T follicular helper cell (primary cell): ENCODE results near the gene CUX1.
"Not testable (repeated sequence)": the region's sequence is repeated elsewhere in the genome, so short reads cannot be mapped to it uniquely, and the experiment has no call there.

Experiments used
- DNase-seq: peaks from one replicate; pipeline ENCODE4 v3.0.0-alpha.2; 2020; ENCODE audit warnings: low read depth

The CUX1 gene

DNA sequence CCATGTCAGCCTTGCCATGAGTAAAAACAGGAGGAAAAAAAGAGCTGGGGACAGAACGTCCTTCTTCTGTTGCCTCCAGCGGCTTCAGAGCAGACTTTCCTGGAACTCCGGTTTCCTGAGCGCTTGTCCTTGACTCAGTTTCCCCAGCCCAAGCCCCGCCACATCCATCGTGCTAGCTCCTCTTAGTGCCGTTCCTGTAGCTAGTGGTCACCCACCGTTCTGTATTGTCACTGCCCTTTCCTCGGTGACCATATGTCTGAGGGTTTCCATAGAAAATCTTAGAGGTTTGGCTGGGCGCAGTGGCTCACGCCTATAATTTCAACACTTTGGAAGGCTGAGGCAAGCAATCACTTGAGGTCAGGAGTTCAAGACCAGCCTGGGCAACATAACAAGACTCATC lies 100.1 kb downstream of the CUX1 start:
- no peak for DNase-seq

- no peak for DNase-seq
These were observed 101.0 kb downstream of the CUX1 start for GRCh38 chr7:101918426-101918825.

- no peak for DNase-seq
These were observed 102.1 kb downstream of the CUX1 start for GRCh38 chr7:101919363-101920115.

- DNase-seq = no peak
These were observed 103.6 kb downstream of the CUX1 start for GRCh38 chr7:101921061-101921460.

DNA sequence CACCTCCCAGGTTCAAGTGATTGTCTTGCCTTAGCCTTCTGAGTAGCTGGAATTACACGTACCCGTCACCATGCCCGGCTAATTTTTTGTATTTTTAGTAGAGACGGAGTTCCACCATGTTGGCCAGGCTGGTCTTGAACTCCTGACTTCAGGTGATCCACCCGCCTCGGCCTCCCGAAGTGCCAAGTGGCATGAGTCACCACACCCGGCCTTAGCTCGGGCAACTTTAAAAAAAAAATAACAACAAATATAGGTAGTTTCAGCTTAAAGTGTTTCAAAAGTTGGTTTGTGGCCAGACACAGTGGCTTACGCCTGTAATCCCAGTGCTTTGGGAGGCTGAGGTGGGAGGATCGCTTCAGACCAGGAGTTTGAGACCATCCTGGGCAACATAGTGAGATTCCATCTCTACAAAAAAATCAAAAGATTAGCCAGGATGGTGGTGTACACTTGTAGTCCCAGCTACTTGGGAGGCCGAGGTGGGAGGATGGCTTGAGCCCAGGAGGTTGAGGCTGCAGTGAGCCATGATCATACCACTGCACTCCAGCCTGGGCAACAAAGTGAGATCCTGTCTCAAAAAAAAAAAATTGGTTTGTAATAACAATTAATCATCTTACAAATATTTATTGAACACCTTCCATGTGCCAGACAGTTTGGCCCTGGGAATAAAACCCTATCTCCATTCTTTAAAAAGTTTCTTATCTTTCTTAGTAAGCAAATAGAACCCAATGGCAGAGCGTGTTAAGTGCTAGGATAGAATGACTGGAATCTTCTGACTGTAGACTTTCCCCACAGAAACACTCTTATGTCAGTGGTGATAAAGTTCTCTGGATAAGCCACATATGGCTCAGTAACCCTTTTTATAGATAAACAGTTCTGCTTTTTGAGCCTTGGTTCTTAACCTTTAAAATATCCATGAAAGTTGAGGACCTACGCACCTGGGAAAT lies 104.4 kb downstream of the CUX1 start:
- DNase-seq = not testable (repeated sequence)

DNA sequence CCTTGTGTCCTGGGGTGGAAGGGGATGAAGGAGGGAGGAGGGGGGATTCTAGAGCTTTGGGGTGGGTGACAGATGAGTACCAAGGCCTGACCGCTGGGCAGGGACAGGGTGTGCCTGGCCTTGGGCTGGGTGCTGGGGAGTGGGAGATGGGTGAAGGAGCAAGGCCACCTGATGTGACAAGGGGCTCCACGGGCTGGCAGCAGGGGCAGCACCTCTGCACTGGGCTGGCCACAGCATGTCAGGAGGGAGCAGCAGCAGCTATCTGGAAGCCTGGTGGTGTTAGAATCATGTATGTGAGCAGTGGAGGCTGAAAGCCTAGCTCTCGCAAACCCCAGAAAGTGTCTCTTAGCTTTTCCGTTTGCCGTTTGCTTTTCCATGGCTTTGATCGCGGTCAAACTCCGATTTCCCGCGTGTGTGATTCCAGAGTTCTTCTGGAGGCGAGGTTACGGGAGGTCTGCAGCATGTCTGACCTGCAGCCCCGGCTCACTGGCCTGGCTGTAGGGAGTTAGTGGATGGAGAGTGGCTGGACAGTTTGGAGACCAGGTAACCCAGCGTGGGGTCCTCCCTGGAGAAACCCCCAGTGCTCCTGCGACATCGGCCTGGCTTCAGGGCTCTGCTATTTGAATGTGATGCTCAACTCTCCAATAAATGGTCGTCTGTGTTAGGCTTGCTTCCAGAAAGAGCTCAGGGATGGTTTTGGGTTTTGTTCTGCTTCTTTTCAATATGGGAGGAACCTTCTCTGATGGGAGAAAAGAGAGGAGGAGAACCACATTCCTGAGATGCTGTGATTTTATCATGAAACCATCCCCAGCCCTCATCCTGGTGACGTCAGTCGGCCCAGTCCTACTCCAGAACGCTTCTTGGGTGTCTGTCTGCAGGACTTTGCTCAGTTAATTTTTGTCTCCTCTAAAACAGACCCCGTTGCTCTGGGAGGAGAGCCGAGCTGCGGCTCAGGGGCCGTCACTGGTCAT lies 105.5 kb downstream of the CUX1 start:
- DNase-seq = no peak

GRCh38 chr7:101923602-101923985 lies 106.2 kb downstream of the CUX1 start:
- DNase-seq = no peak

GRCh38 chr7:101924171-101924570 lies 106.7 kb downstream of the CUX1 start:
- DNase-seq = no peak

- no peak for DNase-seq
These were observed 108.8 kb downstream of the CUX1 start for GRCh38 chr7:101926265-101926664.

- DNase-seq = no peak
These were observed 110.0 kb downstream of the CUX1 start for GRCh38 chr7:101927389-101927788.

DNA sequence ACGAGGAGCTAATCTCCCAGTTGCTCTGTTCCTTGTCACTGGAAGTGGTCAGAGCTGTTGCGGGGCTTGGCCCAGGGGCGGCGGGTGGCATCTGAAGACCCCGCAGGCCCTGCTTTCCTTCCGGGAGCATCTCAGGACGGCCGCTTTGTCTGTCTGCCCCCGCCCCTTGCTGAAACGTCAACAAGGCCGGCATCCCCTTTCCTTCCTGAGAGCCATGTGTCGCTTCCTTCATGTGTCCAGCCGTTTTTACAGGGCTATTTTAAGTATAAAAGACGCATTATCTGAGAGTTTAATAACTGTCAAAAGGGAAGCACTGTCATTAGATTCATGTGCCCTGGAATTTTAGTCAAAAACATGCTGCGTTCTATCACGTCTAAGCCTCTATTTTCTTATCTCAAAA lies 110.4 kb downstream of the CUX1 start:
- no peak for DNase-seq

- no peak for DNase-seq
These were observed 111.8 kb downstream of the CUX1 start for GRCh38 chr7:101929256-101929655.

DNA sequence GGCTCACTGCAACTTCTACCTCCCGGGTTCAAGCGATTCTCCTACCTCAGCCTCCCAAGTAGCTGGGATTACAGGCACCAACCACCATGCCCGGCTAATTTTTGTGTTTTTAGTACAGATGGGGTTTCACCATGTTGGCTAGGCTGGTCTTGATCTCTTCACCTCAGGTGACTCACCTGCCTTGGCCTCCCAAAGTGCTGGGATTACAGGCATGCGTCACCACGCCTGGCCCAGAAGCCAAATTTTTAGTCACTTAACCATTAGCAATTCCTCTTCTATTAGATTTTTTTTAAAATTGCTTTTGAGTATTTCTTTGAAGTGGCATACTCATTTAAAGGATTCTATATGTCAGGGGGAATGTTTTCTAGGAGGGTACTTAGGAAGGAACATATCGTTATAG lies 112.5 kb downstream of the CUX1 start:
- DNase-seq = not testable (repeated sequence)

DNA sequence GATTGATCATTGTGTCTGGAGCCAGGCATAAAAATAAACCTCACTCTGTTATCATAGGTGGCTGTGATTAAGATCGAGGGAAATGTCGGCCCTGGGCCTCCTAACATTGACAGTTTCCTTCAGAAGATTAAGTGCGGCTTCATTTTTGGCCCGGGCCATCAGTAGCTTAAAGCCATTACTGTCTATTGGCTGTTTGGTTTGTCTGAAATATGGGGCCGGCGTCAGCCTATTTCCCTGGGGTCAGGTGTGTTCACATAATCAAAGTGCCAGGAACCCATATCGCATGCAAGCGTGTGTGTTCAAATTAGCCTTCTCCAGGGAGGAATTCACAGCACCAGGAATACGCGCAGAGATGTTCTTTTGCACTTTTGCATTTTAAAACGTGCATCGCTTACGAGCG lies 114.7 kb downstream of the CUX1 start:
- no peak for DNase-seq

DNA sequence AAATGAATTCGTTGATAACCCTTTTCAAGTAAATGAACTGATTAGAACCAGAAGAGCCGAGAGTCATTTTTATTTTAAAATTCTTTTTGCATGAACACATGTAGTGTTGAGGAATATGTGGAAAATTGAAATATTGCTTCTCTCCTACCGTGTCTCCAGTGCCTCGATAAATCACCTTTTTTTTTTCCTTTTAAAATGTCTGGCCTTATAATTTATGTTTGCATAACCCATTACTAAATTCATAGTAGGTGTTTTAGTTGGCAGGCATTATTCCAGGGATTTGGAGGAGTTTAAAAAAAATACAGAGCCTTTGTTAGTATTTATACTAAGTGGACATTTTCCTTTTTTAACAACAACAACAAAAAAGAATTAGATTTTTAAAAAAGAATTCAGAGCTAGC lies 115.6 kb downstream of the CUX1 start:
- no peak for DNase-seq

- no peak for DNase-seq
These were observed 116.3 kb downstream of the CUX1 start for GRCh38 chr7:101933688-101934121.

GRCh38 chr7:101934618-101935017 lies 117.2 kb downstream of the CUX1 start:
- no peak for DNase-seq

GRCh38 chr7:101935521-101936141 lies 118.2 kb downstream of the CUX1 start:
- no peak for DNase-seq

DNA sequence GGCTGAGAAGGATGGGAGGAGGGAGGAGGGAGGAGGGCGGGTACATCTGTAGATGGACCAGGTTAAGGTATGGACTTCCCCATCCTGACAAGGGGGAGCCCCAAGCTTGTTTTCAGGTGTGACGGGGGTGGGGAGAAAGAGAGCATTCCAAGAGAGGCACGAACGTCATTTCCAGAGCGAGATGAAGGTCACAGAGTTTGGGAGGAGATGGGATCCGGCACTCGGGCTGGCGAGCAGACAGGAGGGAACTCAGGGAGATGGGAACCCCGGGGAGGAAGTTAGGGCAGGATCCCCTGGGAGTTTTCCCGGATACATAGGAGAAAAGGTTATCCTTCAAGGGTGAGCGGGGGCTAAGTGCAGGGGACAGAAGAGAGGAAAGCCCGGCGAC lies 118.8 kb downstream of the CUX1 start:
- DNase-seq = no peak

GRCh38 chr7:101936611-101937231 lies 119.3 kb downstream of the CUX1 start:
- no peak for DNase-seq
